GM19455 (cell line): ENCODE results near the gene CCDC6.
A peak's percentile ranks its signal among the peaks of the same experiment; 100 is the strongest.
"Not testable (repeated sequence)": the region's sequence is repeated elsewhere in the genome, so short reads cannot be mapped to it uniquely, and the experiment has no call there.

Experiments used
- ATAC-seq: cut with Tn5 transposase; IDR thresholded peaks from one replicate; pipeline ENCODE4 v1.9.1; 2021; ENCODE audit not compliant: unreplicated experiment

CCDC6 gene

GRCh38 chr10:59814878-59815277, 91.5 kb downstream of the CCDC6 start:
- ATAC-seq = no peak

- no peak for ATAC-seq
Measured at GRCh38 chr10:59812519-59813122, 93.7 kb downstream of the CCDC6 start.

- ATAC-seq = no peak
Measured at GRCh38 chr10:59809644-59809974, 96.7 kb downstream of the CCDC6 start.

GRCh38 chr10:59808896-59809643, 97.3 kb downstream of the CCDC6 start:
- ATAC-seq = peak; percentile 94

GRCh38 chr10:59807629-59808620, 98.4 kb downstream of the CCDC6 start:
- ATAC-seq = no peak

- ATAC-seq = no peak
Measured at GRCh38 chr10:59805014-59805413, 101.3 kb downstream of the CCDC6 start.

- ATAC-seq = no peak
Measured at GRCh38 chr10:59804220-59804619, 102.1 kb downstream of the CCDC6 start.

GRCh38 chr10:59803714-59804113, 102.6 kb downstream of the CCDC6 start:
- no peak for ATAC-seq

- ATAC-seq = no peak
Measured at GRCh38 chr10:59801171-59801570, 105.2 kb downstream of the CCDC6 start.

- ATAC-seq = no peak
Measured at GRCh38 chr10:59799421-59799820, 106.9 kb downstream of the CCDC6 start.

GRCh38 chr10:59793919-59794318, 112.4 kb downstream of the CCDC6 start:
- no peak for ATAC-seq

GRCh38 chr10:59792812-59793211, 113.5 kb downstream of the CCDC6 start:
- ATAC-seq = no peak

- ATAC-seq = no peak
Measured at GRCh38 chr10:59791601-59792000, 114.8 kb downstream of the CCDC6 start.

- not testable (repeated sequence) for ATAC-seq
Measured at GRCh38 chr10:59790080-59790479, 116.3 kb downstream of the CCDC6 start.

GRCh38 chr10:59788914-59789313, 117.4 kb downstream of the CCDC6 start:
- not testable (repeated sequence) for ATAC-seq

- ATAC-seq = not testable (repeated sequence)
Measured at GRCh38 chr10:59787032-59787431, 119.3 kb downstream of the CCDC6 start.

- ATAC-seq = not testable (repeated sequence)
Measured at GRCh38 chr10:59785476-59785875, 120.9 kb downstream of the CCDC6 start.

- no peak for ATAC-seq
Measured at GRCh38 chr10:59781511-59781910, 124.8 kb downstream of the CCDC6 start.

- no peak for ATAC-seq
Measured at GRCh38 chr10:59779756-59780533, 126.4 kb downstream of the CCDC6 start.

GRCh38 chr10:59774451-59774850, 131.9 kb downstream of the CCDC6 start:
- ATAC-seq = no peak

- ATAC-seq = no peak
Measured at GRCh38 chr10:59773088-59773487, 133.3 kb downstream of the CCDC6 start.
